Hematopoietic multipotent progenitor cell treated with erythropoietin and hydrocortisone succinate and interleukin-3 and kit ligand, for 17 days (in vitro differentiated cells): ENCODE measurements around the gene ZFPL1.

Source experiments
- DNase-seq: peaks from one replicate; pipeline ENCODE4 v3.0.0-alpha.2; 2015; ENCODE audit warnings: low spot score

Gene ZFPL1

DNA sequence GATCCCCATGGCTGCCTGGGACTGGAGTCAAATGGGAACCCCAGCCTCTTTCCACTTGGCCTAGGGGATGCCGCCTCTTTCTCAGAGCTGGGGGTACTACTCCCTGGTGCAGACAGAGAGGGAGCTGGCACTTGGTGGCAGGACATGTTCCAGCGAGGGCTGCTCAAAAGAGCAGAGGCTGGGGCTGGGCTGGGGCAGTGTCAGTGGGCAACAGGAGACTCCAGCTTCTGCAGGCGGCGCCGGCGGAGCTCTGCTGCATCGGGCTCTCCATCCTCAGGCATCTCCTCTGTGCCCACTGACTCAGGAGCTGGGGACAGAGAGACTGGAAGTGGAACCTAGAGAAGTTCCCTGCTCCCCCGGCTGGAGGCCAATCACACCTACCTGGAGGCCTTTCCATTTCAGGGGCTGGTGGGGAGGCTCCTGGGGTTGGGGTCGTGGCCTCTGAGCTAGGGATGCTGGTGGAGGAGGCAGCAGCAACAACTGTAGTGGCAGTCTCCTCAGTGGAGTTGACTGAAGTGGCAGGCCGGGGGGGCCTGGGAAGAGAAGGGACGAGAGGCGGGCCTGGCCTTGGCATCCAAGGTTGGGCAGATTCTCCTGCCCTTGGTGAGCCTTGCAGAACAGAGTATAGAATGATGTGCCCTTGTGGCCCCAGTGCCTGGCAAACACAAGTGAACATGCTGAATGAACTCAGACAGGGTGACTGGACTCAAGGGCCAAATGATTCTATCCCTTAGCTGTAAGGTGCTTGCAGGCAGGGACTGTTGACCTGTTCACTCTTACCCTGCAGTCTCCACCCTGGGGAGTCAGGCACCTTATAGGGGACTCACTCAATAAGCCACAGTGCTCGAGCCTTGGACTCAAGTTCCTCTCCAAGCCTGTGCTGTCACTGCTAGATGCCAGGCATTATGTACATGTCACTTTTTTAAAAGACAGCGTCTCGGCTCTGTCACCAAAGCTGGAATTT, 44.4 kb downstream of the ZFPL1 start:
- DNase-seq, result no peak

DNA sequence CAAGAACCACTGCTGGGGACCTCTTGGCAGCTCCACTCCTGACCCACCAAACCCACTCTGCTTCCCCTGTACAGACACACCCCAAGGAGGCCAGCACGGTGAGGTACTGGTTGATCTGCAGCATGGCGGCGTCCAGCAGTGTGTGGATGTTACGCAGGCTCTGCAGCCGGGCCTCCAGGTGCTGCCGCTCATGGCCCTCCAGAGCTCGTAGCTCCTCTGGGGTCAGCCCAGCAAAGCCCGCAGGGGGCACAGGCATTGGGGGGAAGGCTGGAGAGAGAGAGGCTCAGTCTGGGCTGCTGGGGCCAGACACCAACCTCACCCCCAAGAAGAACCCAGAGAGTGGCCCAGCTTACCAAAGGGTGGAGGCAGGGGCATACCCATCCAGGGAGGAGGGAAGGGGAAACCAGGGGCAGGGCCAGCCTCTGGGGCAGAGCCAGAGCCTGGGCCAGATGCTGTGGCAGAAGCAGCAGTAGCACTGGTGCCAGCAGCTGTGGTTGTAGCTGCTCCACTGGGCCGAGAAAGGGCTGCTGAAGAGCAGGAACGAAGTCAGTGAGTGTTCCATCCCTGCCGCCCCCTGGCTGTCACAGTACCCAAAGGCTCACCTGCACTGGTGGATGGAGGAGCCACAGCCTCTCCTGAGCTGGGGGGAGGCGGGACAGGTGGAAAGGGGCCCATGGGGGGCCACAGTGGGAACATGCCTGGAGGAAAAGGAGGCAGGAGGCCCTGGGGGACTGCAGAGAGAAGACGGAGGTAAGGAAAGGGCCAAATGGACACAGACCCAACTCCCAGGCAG, 45.8 kb downstream of the ZFPL1 start:
- no peak for DNase-seq

DNA sequence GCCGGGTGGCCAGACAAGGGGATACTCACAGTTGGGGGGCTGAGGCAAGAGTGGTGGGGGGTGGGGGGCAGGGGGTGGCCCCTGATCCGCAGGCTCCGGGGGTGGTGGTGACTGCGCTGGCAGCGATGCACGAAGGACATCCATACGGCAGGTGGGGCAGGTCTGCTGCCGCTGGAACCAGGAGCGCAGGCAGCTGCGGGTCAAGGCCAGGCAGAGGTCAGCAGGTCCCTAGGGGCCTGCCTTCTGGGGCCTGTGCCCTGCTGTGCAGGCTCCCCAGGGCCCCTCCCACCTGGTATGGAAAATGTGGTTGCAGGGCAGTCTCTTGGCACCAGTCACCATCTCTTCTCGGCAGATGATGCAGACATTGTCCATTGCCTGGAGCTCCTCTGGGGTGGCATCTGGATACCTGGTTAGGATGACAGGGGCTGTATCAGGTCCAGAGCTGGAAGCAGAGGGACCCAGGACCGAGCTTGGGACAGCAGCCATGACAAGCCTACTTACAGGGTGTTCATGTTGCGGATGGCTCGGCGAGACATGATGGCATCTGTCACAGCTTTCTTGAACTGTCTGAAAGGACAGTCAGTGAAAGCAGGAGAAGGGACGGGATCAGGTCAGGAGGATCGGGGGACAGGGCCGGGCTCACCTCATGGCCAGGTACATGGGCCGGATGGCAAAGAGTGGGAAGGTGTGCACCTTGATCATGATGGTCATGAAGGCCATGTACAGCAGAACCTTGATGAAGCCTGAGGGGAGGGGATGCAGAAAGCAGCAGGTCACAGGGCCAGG, 46.8 kb downstream of the ZFPL1 start:
- DNase-seq, result no peak

DNA sequence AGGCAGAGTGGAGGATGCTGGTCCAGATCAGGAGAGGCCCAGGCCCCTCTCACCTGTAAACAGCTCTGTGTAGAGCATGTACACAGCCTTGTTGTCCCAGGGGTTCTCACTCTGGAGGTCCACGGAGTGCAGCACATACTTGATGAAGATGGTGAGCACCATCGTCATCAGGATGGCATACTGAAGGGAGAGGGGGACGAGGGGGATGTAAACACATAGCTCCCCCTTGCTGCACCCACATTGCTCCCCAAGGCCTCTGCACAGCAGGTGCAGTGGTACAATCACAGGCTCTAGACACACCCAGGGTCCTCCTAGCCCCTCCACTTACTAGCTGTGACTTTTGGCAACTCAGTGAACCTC, 47.4 kb downstream of the ZFPL1 start:
- DNase-seq, result no peak

DNA sequence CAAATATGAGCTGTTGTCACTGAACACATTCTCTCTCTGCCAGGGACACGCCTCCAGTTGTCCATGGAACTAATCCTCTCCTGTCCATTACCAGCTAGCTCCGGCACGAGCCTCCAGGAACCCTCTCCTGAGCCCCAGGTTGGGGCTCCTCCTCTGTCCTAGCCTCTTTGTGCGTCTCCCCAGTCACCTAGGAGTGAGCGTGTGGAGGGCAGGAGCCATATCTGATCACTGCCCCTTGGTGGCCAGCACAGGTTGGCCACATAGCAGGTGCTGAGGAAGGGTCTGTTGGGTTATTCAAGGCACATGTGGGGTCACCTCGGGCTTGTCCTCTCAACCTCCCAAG, 47.8 kb downstream of the ZFPL1 start:
- DNase-seq, result no peak

DNA sequence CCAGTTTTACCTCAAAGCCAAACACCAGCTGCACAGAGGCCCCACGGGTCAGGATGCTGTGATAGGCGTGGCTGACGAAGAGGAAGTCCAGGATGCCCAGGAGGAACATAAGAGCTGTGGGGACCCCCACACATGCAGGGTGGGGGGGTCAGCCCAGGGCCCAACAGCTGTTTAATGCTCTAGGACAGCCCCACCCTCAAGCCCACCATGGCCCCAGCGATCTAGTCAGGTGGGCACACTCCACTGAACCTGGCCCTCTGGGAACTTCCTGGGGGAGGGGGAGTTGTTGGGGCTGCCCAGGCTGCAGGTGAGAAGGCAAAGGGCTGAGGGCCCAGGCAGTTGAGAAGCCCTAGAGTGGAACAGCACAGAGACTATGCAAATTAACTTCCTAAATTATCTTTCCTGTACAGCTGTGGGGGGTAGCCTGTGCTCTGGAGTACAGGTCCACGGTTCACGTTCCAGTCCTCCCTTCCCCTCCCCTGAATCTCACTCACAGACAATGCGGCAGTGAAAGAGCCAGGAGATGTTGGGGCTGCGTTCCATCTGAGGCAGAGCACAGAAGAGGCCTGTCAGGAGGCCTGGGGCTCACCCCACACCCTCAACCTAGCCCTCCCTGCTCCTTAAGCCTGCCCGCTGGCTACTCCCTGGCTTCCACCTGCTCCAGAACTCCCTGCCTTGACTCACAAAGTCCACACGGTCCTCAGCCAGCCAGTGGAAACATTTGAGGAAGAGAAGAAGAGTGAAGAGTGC, 48.4 kb downstream of the ZFPL1 start:
- DNase-seq, result no peak

DNA sequence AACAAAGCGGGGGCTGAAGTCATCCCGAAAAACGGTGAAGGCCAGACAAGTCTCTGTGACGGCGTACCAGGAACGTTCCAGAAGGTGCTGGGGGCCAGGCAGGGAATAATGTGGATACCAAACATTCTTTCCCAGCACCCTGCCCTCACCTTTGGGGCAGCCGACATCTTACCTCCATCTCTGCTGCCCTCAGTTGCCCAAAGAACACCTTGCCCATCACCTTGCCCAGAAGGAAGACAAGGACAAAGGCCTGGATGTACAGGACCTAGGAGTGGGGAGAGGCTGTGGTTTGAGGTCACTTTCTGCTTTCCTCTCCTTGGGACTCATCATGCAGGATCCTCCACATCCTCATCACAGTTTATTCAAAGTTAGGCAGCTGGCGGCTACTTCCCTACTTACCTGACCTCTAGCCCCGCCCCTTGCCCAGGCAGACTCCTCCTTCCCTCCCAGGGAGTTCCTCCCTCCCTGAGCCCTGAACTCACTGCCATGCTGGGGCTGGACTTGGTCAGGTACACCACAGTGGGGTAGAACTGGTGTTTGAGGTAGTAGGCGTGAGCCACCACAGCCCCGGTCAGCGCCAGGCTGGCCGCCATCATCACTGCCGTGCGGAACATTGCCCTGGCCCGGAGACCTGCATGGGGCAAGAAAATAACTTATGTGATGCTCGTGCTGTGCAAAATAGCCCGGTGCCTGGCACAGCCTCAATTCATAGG, 49.1 kb downstream of the ZFPL1 start:
- peak; percentile 77 for DNase-seq

DNA sequence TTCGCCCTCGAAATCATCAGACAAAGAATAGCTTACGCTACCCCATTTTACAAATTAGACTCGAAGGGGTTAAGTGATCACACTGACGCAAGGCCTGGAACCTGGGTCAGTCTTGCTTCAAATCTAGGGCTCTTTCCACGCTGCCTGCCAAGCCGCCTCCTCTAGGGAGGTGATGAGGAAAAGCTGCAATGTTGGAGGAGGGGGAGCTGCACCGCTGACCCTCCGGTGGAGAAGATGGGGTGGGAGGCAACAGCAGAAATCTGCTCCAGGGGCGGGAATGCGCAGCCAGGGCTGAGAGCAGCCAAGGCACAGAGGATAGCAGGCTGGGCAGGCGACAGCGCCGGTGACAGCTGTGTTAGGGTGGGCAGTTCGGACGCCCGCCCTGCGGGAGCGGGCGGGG, 49.7 kb downstream of the ZFPL1 start:
- DNase-seq, result peak; percentile 32

DNA sequence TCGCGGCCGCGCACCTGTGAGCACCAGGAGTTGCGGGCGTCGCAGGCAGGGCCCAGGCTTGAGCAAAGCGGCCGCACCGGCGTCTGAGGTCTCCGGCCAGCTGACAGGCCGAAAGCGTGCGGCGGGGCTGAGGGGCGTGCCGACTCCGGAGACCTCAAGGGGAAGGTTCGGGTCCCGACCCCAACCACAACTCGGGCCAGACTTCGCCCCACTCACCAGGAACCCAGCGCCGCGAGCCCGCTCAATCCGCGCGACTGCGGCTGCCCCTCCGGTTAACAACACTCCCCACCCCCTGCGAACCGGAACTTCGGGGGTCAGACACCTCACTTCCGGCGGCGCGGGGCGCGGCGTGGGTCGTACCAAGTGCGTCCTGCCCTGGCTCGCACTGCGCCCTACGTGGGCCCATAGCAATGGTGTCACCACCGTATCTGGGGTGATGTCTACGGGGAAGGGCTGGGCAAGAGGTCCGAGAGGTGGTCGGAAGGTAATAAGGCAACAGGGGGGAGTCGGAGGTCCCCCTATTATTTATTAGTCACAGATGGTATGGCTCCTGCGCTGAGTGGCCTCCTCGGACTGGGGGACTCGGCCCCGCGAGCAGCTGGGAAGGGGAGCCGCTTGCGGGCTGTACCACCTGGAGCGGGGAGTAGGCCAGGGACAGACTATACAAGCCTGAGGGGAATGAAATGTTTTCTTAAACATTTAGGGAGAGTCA, 50.4 kb downstream of the ZFPL1 start, which contains the start of gene SYVN1:
Gene SYVN1, minus strand, starts transcription at position 280 of the 712 bp plus-strand sequence. CDS start 918 bp downstream, outside the sequence.
- DNase-seq, result peak; percentile 93

DNA sequence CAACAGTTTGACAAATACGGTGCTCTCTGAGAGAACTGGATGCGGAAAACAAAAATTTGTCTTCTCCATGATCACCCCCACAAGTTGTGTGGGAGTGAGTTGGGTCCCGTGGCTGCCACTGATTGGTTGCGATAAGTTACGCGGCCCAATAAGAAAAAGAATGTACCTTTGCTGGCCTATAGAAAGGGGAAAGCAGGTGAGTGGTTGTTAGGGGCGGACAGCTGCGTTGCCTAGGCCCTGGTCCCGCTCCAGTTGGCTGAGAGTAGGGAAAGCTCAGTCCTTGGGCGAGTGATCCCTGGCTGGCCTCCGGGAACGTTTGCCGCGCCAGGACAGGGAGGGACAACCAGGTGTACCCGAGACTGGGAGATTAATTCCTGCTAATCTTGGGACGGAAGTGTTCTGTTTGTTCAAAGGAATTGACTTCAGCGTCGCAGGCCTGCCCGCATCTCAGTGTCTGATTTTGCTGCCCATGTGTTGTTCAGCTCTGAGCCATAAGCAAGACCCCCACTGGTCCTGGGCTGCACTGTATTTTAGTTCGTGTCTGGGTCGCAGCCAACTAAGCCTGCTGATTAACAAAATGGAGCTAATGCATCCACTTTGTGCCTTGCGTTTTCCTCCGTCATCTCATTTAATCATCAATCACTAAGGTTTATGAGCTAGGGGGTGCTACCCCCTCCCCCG, 51.1 kb downstream of the ZFPL1 start:
- peak; percentile 95 for DNase-seq

DNA sequence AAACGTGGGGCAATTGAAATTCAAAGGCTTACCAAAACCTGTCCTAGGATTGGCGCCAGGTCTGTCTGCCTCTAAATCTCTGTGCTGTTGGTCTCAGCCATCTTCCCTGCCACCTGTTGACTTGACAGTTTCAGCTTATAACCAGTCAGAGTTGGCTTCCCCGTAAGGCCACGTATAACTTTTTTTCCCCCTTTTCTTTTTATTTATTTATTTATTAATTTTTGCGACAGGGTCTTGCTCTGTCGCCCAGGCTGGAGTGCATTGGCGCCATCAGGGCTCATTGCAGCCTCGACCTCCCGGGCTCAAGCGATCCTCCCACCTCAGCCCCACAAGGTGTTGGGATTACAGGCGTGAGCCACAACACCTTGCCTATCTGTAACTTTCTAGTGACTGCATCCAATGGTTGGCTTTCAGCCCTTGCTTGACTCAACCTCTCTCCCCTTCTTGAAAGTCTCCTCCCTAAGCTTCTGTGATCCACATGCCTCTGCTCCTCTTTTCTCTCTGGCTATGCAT, 51.7 kb downstream of the ZFPL1 start:
- DNase-seq, result no peak

DNA sequence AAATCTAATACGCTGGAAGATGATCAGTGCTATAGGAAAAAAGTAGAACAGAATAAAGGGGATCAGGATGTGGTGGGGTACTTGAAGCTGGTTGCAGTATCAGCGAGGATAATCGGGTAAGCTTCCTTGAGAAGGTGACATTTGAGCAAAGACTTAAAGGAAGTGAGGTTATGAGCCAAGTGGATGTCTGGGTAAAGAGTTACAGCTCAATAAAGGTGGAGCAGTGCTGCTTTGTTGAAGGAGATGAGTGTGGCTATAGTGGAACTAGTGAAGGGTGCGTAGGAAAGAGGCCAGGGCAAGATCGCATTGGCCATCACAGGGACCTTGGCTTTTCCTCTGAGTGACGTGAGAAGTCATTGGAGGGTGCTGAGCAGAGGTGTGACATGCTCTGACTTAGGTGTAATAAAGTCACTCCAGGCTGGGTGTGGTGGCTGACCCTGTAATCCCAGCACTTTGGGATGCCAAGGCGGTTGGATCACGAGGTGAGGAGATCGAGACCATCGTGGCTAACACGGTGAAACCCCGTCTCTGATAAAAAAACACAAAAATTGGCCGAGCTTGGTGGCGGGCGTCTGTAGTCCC, 52.6 kb downstream of the ZFPL1 start:
- DNase-seq, result no peak
